Thoracic aorta (tissue), 2 donors: ENCODE measurements around the gene GLT1D1. TPM values are rescaled to one million over a fixed set of nuclear protein-coding genes. Genes with fewer than 3 reads are reported as not detected.

Experiments used
- ATAC-seq: fragments of 150-250 bp; one replicate; pipeline ENCODE4 v1.8.0; 2017; ENCODE audit warnings: low read depth; ENCODE audit not compliant: insufficient number of reproducible peaks, low FRiP score
- DNase-seq: peaks from one replicate; pipeline ENCODE4 v3.0.0-alpha.2; 2020; ENCODE audit warnings: low spot score
- H3K27ac ChIP-seq, 2 donors: fragments of 200-600 bp; sonication (generic); 1 replicate in 1 of 2; 2 replicates in 1 of 2; pipeline ENCODE4 v1.5.1; 2016; ENCODE audit warnings: mild to moderate bottlenecking in 2 of 2, moderate library complexity in 2 of 2
- H3K27me3 ChIP-seq: fragments of 200-600 bp; sonication (generic); replicated peaks from 2 replicates; pipeline ENCODE4 v1.6.0; 2016; ENCODE audit warnings: mild to moderate bottlenecking; ENCODE audit not compliant: insufficient read depth
- H3K36me3 ChIP-seq: fragments of 200-600 bp; sonication (generic); one replicate; pipeline ENCODE4 v1.5.1; 2016
- H3K4me1 ChIP-seq, 2 donors: fragments of 200-600 bp; sonication (generic); 1 replicate in 1 of 2; 2 replicates in 1 of 2; pipeline versions ENCODE4 v1.5.1 to v1.6.0; 2016; ENCODE audit warnings: low read depth in 2 of 2, mild to moderate bottlenecking in 1 of 2; ENCODE audit not compliant: control insufficient read depth in 1 of 2
- H3K4me3 ChIP-seq: fragments of 200-600 bp; sonication (generic); 2 replicates; pipeline ENCODE4 v1.5.1; 2016; ENCODE audit warnings: mild to moderate bottlenecking
- H3K9me3 ChIP-seq: fragments of 200-600 bp; sonication (generic); 2 replicates; pipeline ENCODE4 v1.5.1; 2016
- CTCF ChIP-seq: fragments of 200-600 bp; sonication (generic); IDR thresholded peaks from one replicate; pipeline ENCODE4 v1.5.1; 2019; ENCODE audit warnings: antibody characterized with exemption
- total RNA-seq, 2 donors: library from RNA; depleted of rRNA; stranded (reverse); fragments of >200 nt; gene quantifications; one replicate each; pipeline versions ENCODE4 v1.1.0 to v1.2.3, GENCODE V29; 2016

The GLT1D1 gene
- total RNA-seq, 2 donors from 2014 or later: 0.68 to 0.85 TPM

GRCh38 chr12:128916425-128916824 lies 63.1 kb downstream of the GLT1D1 start:
- Histone ChIP-seq H3K4me1 (peaks cover 5 to 13% of the 10 kb centered on the region in 2 donors), H3K27me3 (no peaks in the 10 kb centered on the region), H3K36me3 (no peaks in the 10 kb centered on the region), H3K4me3 (no peak overlapping the region), H3K27ac (no peak overlapping the region), H3K9me3 (no peaks in the 10 kb centered on the region)
- DNase-seq (no peak), ATAC-seq (no peak)
- TF ChIP-seq CTCF: no peak

- ATAC-seq (no peak), DNase-seq (no peak)
- Histone ChIP-seq H3K4me3 (no peak overlapping the region), H3K9me3 (no peaks in the 10 kb centered on the region), H3K27me3 (no peaks in the 10 kb centered on the region), H3K4me1 (peaks cover 5 to 13% of the 10 kb centered on the region in 2 donors), H3K36me3 (no peaks in the 10 kb centered on the region), H3K27ac (no peak overlapping the region)
- no peak for TF ChIP-seq CTCF
Observed at GRCh38 chr12:128918481-128919260, 65.4 kb downstream of the GLT1D1 start.

DNA sequence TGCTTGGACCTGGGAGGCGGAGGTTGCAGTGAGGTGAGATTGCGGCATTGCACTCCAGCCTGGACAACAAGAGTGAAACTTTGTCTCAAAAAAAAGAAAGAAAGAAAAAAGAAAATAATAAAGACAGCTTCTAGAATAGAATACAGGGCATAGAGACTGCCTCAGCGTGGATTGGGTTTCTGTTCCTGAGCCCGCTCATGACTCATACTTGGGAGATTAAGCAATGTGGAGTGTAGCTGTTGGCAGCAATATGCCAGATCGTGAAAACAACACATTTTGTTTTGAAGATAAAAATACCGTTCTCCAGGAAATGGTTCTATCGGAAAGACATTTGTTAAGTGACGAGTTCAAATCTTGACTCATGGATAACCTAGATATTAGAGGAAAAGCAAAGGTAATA lies 67.2 kb downstream of the GLT1D1 start:
- no peaks in the 10 kb centered on the region for H3K36me3 ChIP-seq
- no peaks in the 10 kb centered on the region for H3K27me3 ChIP-seq
- peak; percentile 25 for DNase-seq
- peaks cover 5 to 13% of the 10 kb centered on the region in 2 donors for H3K4me1 ChIP-seq
- H3K27ac ChIP-seq: peak overlapping the region; percentile 48 to 67
- TF ChIP-seq CTCF: no peak
- peak overlapping the region; percentile 56 for H3K4me3 ChIP-seq
- H3K9me3 ChIP-seq: no peaks in the 10 kb centered on the region
- ATAC-seq: peak; percentile 98

GRCh38 chr12:128928361-128928760 lies 75.1 kb downstream of the GLT1D1 start:
- no peak for DNase-seq
- H3K27ac ChIP-seq: no peak overlapping the region
- no peak for TF ChIP-seq CTCF
- H3K27me3 ChIP-seq: no peaks in the 10 kb centered on the region
- H3K4me1 ChIP-seq: no peaks in the 10 kb centered on the region
- H3K9me3 ChIP-seq: no peaks in the 10 kb centered on the region
- no peak overlapping the region for H3K4me3 ChIP-seq
- ATAC-seq: no peak
- H3K36me3 ChIP-seq: no peaks in the 10 kb centered on the region

- no peak for TF ChIP-seq CTCF
- no peak for ATAC-seq
- no peaks in the 10 kb centered on the region for H3K9me3 ChIP-seq
Observed at GRCh38 chr12:128929057-128929456, 75.8 kb downstream of the GLT1D1 start.

More at GRCh38 chr12:128929057-128929456, 75.8 kb downstream of the GLT1D1 start:
- Histone ChIP-seq H3K4me3 (no peak overlapping the region), H3K27ac (no peak overlapping the region), H3K36me3 (no peaks in the 10 kb centered on the region), H3K27me3 (no peaks in the 10 kb centered on the region), H3K4me1 (no peaks in the 10 kb centered on the region)
- DNase-seq: no peak
